ENCODE measurements around the gene AIFM3.

Gene AIFM3

DNA sequence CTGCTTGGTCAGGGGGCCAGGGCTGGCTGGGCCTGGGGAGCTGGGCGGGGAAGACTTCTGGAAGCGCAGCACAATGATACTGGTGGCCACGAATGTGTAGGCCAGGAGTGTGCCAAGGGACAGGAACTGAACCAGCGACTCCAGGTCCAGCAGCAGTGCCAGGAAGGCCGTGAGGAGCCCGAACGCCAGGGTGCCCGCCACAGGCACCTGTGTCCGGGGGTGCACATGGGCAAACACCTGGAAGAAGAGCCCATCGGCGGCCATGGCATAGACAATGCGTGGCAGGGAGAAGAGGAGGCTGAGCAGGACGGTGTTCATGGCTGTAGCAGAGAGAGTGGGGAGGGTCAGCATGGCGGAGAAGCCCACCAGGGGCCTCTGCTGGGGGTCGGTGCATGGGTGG lies 63.0 kb downstream of the AIFM3 start:
- DNase-seq, result no peak
